H9 (cell line): ENCODE measurements around the gene FCAMR. TPM values are rescaled to one million over a fixed set of nuclear protein-coding genes. Genes with fewer than 3 reads are reported as not detected.

Source experiments
- DNase-seq: peaks from one replicate; pipeline ENCODE4 v3.0.0-alpha.2; 2017
- H2AFZ ChIP-seq: one replicate; pipeline ENCODE4 v1.6.1; 2013; ENCODE audit warnings: mild to moderate bottlenecking, low read length, control low read depth, moderate library complexity
- H2AK5ac ChIP-seq: 2 replicates; pipeline ENCODE4 v1.6.1; 2013; ENCODE audit warnings: low read length, control low read depth, mixed read lengths; ENCODE audit not compliant: insufficient read length
- H2BK120ac ChIP-seq: one replicate; pipeline ENCODE4 v1.6.1; 2013; ENCODE audit warnings: low read depth, mild to moderate bottlenecking, low read length, control low read depth, inconsistent platforms; ENCODE audit not compliant: poor library complexity, severe bottlenecking
- H2BK12ac ChIP-seq: 2 replicates; pipeline ENCODE4 v1.6.1; 2013; ENCODE audit warnings: low read length, control low read depth, mixed read lengths, low read depth; ENCODE audit not compliant: insufficient read length
- H2BK15ac ChIP-seq: 2 replicates; pipeline ENCODE4 v1.6.1; 2013; ENCODE audit warnings: low read depth, low read length, control low read depth
- H2BK20ac ChIP-seq: one replicate; pipeline ENCODE4 v1.6.1; 2013; ENCODE audit warnings: low read depth, mild to moderate bottlenecking, low read length, control low read depth, inconsistent platforms; ENCODE audit not compliant: poor library complexity, severe bottlenecking
- H2BK5ac ChIP-seq: 2 replicates; pipeline ENCODE4 v1.6.1; 2013; ENCODE audit warnings: low read length, control low read depth, mixed read lengths; ENCODE audit not compliant: insufficient read length
- H3K14ac ChIP-seq: 2 replicates; pipeline ENCODE4 v1.6.1; 2013; ENCODE audit warnings: low read length, control low read depth; ENCODE audit not compliant: insufficient read depth
- H3K18ac ChIP-seq: 2 replicates; pipeline ENCODE4 v1.6.1; 2013; ENCODE audit warnings: low read depth, mild to moderate bottlenecking, mixed read lengths, low read length, control low read depth; ENCODE audit not compliant: insufficient read length
- H3K23ac ChIP-seq: 2 replicates; pipeline ENCODE4 v1.6.1; 2013; ENCODE audit warnings: low read length, control low read depth, mixed read lengths, low read depth; ENCODE audit not compliant: insufficient read length
- H3K23me2 ChIP-seq: 2 replicates; pipeline ENCODE4 v1.6.1; 2013; ENCODE audit warnings: low read depth, mild to moderate bottlenecking, mixed read lengths, low read length, control low read depth; ENCODE audit not compliant: insufficient read length, poor library complexity, severe bottlenecking
- H3K27ac ChIP-seq: 2 replicates; pipeline ENCODE4 v1.5.1; 2013; ENCODE audit warnings: low read length, control low read depth, mixed read lengths, low read depth; ENCODE audit not compliant: insufficient read length
- H3K27me3 ChIP-seq: 2 replicates; pipeline ENCODE4 v1.6.1; 2013; ENCODE audit warnings: low read length, control low read depth, inconsistent platforms; ENCODE audit not compliant: insufficient read depth
- H3K4ac ChIP-seq: 2 replicates; pipeline ENCODE4 v1.6.1; 2013; ENCODE audit warnings: low read depth, mild to moderate bottlenecking, control low read depth, inconsistent platforms, low read length, moderate library complexity
- H3K4me1 ChIP-seq: 2 replicates; pipeline ENCODE4 v1.6.1; 2013; ENCODE audit warnings: low read length, control low read depth, inconsistent platforms; ENCODE audit not compliant: insufficient read depth
- H3K4me2 ChIP-seq: 2 replicates; pipeline ENCODE4 v1.6.1; 2013; ENCODE audit warnings: low read length, control low read depth, mixed read lengths; ENCODE audit not compliant: insufficient read length, insufficient read depth
- H3K56ac ChIP-seq: 2 replicates; pipeline ENCODE4 v1.6.1; 2013; ENCODE audit warnings: low read depth, mild to moderate bottlenecking, mixed read lengths, low read length, control low read depth; ENCODE audit not compliant: insufficient read length
- H3K79me1 ChIP-seq: 2 replicates; pipeline ENCODE4 v1.6.1; 2013; ENCODE audit warnings: low read depth, mild to moderate bottlenecking, moderate library complexity, low read length, control low read depth, inconsistent platforms; ENCODE audit not compliant: insufficient read depth, poor library complexity, severe bottlenecking
- H3K79me2 ChIP-seq: 2 replicates; pipeline ENCODE4 v1.6.1; 2013; ENCODE audit warnings: low read length, control low read depth, inconsistent platforms; ENCODE audit not compliant: insufficient read depth
- H3K9ac ChIP-seq: 2 replicates; pipeline ENCODE4 v1.6.1; 2013; ENCODE audit warnings: low read length, control low read depth, mixed read lengths; ENCODE audit not compliant: insufficient read length; ENCODE audit errors: extremely low read depth
- H3K9me3 ChIP-seq: one replicate; pipeline ENCODE4 v1.6.1; 2013; ENCODE audit warnings: low read depth, low read length, inconsistent platforms; ENCODE audit not compliant: control insufficient read depth
- H3T11ph ChIP-seq: one replicate; pipeline ENCODE4 v1.6.1; 2013; ENCODE audit warnings: mild to moderate bottlenecking, low read length, control low read depth, inconsistent platforms
- H4K20me1 ChIP-seq: one replicate; pipeline ENCODE4 v1.6.1; 2013; ENCODE audit not compliant: control insufficient read depth, insufficient read length, insufficient read depth
- H4K5ac ChIP-seq: 2 replicates; pipeline ENCODE4 v1.6.1; 2013; ENCODE audit warnings: low read depth, mild to moderate bottlenecking, mixed read lengths, low read length, control low read depth; ENCODE audit not compliant: insufficient read length
- H4K8ac ChIP-seq: replicated peaks from 2 replicates; pipeline ENCODE4 v1.6.1; 2013; ENCODE audit warnings: low read length, control low read depth, mixed read lengths, low read depth; ENCODE audit not compliant: insufficient read length
- H4K91ac ChIP-seq: 2 replicates; pipeline ENCODE4 v1.6.1; 2013; ENCODE audit warnings: low read depth, mild to moderate bottlenecking, moderate library complexity, mixed read lengths, low read length, control low read depth; ENCODE audit not compliant: insufficient read length
- H3K27ac Mint-ChIP-seq, 3 experiments: 2 replicates in 2 of 3; 3 replicates in 1 of 3; pipeline ENCODE4 v1.8.0; 2020 to 2021; ENCODE audit warnings: mixed read lengths in 3 of 3, mild to moderate bottlenecking in 1 of 3, moderate library complexity in 1 of 3
- H3K27me3 Mint-ChIP-seq: 2 replicates; pipeline ENCODE4 v1.8.0; 2021; ENCODE audit warnings: low read depth, mild to moderate bottlenecking, moderate library complexity, mixed read lengths
- H3K36me3 Mint-ChIP-seq, 3 experiments: 2 replicates in 2 of 3; 3 replicates in 1 of 3; pipeline ENCODE4 v1.8.0; 2020 to 2021; ENCODE audit warnings: low read depth in 3 of 3, mixed read lengths in 3 of 3; ENCODE audit not compliant: insufficient read depth in 1 of 3
- H3K4me1 Mint-ChIP-seq, 2 experiments: 2 replicates each; pipeline ENCODE4 v1.8.0; 2020; ENCODE audit warnings: mixed read lengths in 2 of 2
- H3K4me3 Mint-ChIP-seq, 2 experiments: 2 replicates in 1 of 2; 3 replicates in 1 of 2; pipeline ENCODE4 v1.8.0; 2020 to 2021; ENCODE audit warnings: mild to moderate bottlenecking in 2 of 2, mixed read lengths in 2 of 2, moderate library complexity in 1 of 2
- H3K9me3 Mint-ChIP-seq, 2 experiments: 2 replicates in 1 of 2; 3 replicates in 1 of 2; pipeline ENCODE4 v1.8.0; 2020; ENCODE audit warnings: mild to moderate bottlenecking in 2 of 2, mixed read lengths in 2 of 2, moderate library complexity in 1 of 2
- CTCF ChIP-seq: fragments of 200-600 bp; sonication (generic); conservative IDR thresholded peaks from 3 replicates; pipeline ENCODE4 v1.8.0; 2021; ENCODE audit warnings: antibody characterized with exemption, mild to moderate bottlenecking
- WGBS: extraction: QIAGEN DNeasy Blood & Tissue Kit; methylation state at CpG from one replicate; pipeline ENCODE4 v1.1.7; 2013; ENCODE audit warnings: missing lambda C conversion rate, low lambda C conversion rate, mixed read lengths; ENCODE audit not compliant: insufficient read length; ENCODE audit errors: extremely low coverage; 5-methylcytosine and 5-hydroxymethylcytosine counted together
- total RNA-seq: library from RNA; stranded (reverse); gene quantifications from 2 replicates; pipeline ENCODE4 v1.2.1, GENCODE V29; 2021

FCAMR gene
- total RNA-seq, 1 experiment from 2014 or later = not detected

GRCh38 chr1:206963119-206963712 lies 7.0 kb downstream of the FCAMR start:
- H2BK120ac ChIP-seq = no peak overlapping the region

More at GRCh38 chr1:206963119-206963712, 7.0 kb downstream of the FCAMR start:
- Histone ChIP-seq H3K4me1 (no peaks in the 10 kb centered on the region), H3K23me2 (no peaks in the 10 kb centered on the region), H4K5ac (no peak overlapping the region), H2BK15ac (no peak overlapping the region), H3K18ac (no peak overlapping the region), H3K27ac (no peak overlapping the region), H2BK5ac (no peak overlapping the region), H3K9me3 (no peaks in the 10 kb centered on the region), H4K91ac (no peak overlapping the region), H3K23ac (no peak overlapping the region), H3K14ac (no peak overlapping the region), H2AFZ (no peak overlapping the region), H3K79me1 (no peaks in the 10 kb centered on the region), H3K27me3 (no peaks in the 10 kb centered on the region), H3K4me2 (no peak overlapping the region), H2BK12ac (no peak overlapping the region), H4K20me1 (no peaks in the 10 kb centered on the region), H2AK5ac (no peak overlapping the region), H3K56ac (no peak overlapping the region), H2BK20ac (no peak overlapping the region), H3K4ac (no peak overlapping the region), H3K79me2 (no peaks in the 10 kb centered on the region), H3K9ac (no peak overlapping the region), H4K8ac (no peak overlapping the region), H3T11ph (no peak overlapping the region)
- Mint-ChIP-seq H3K9me3 (no peaks in the 10 kb centered on the region), H3K36me3 (no peaks in the 10 kb centered on the region; a peak in 1 of 7 replicates), H3K27ac (no peak overlapping the region), H3K4me3 (no peak overlapping the region), H3K27me3 (peaks cover 2% of the 10 kb centered on the region), H3K4me1 (no peaks in the 10 kb centered on the region)
- no CpG with 5 or more reads among the region's 5 CpGs for WGBS
- DNase-seq = no peak
- TF ChIP-seq CTCF = no peak
